OCI-M2 (cell line): Measurements from ENCODE around the gene GCGR.

Experiments
- DNase-seq: peaks from one replicate; lab custom pipeline; 2025; ENCODE audit not compliant: unreplicated experiment; lab: John Stamatoyannopoulos, UW

The GCGR gene

GRCh38 chr17:81811705-81812570 lies 8.0 kb downstream of the GCGR start:
- DNase-seq: no peak

GRCh38 chr17:81812571-81813370 lies 8.8 kb downstream of the GCGR start:
- no peak for DNase-seq

- no peak for DNase-seq
These were observed 9.4 kb downstream of the GCGR start for GRCh38 chr17:81813371-81813684.

GRCh38 chr17:81813861-81814683 lies 10.1 kb downstream of the GCGR start:
- no peak for DNase-seq

GRCh38 chr17:81814748-81815645 lies 11.0 kb downstream of the GCGR start:
- no peak for DNase-seq

GRCh38 chr17:81815646-81815986 lies 11.7 kb downstream of the GCGR start:
- DNase-seq: no peak

GRCh38 chr17:81817758-81818147 lies 13.8 kb downstream of the GCGR start:
- DNase-seq: no peak

GRCh38 chr17:81819708-81820107 lies 15.8 kb downstream of the GCGR start:
- no peak for DNase-seq

GRCh38 chr17:81821147-81821546 lies 17.2 kb downstream of the GCGR start:
- no peak for DNase-seq

- DNase-seq: no peak
These were observed 17.8 kb downstream of the GCGR start for GRCh38 chr17:81821603-81822311.

GRCh38 chr17:81822312-81822637 lies 18.3 kb downstream of the GCGR start:
- no peak for DNase-seq

GRCh38 chr17:81822996-81823819 lies 19.3 kb downstream of the GCGR start:
- DNase-seq: no peak

- no peak for DNase-seq
These were observed 20.0 kb downstream of the GCGR start for GRCh38 chr17:81823820-81824550.

GRCh38 chr17:81824595-81824994 lies 20.6 kb downstream of the GCGR start:
- no peak for DNase-seq

- DNase-seq: no peak
These were observed 22.0 kb downstream of the GCGR start for GRCh38 chr17:81825841-81826466.

- DNase-seq: no peak
These were observed 24.7 kb downstream of the GCGR start for GRCh38 chr17:81828656-81829055.

GRCh38 chr17:81829858-81830257 lies 25.9 kb downstream of the GCGR start:
- DNase-seq: no peak

- DNase-seq: no peak
These were observed 27.6 kb downstream of the GCGR start for GRCh38 chr17:81831563-81831956.
